ENCODE measurements around the gene NBPF1. TPM values are rescaled to one million over a fixed set of nuclear protein-coding genes. Genes with fewer than 3 reads are reported as not detected.
"Not testable (repeated sequence)": the region's sequence is repeated elsewhere in the genome, so short reads cannot be mapped to it uniquely, and the experiment has no call there.

Gene NBPF1
- total RNA-seq, 1 experiment from 2014 or later: 5.1 TPM

- DNase-seq (ENCODE audit: low spot score): peak; percentile 65
Observed at GRCh38 chr1:16623812-16624719, 10.7 kb upstream of the NBPF1 start.

DNA sequence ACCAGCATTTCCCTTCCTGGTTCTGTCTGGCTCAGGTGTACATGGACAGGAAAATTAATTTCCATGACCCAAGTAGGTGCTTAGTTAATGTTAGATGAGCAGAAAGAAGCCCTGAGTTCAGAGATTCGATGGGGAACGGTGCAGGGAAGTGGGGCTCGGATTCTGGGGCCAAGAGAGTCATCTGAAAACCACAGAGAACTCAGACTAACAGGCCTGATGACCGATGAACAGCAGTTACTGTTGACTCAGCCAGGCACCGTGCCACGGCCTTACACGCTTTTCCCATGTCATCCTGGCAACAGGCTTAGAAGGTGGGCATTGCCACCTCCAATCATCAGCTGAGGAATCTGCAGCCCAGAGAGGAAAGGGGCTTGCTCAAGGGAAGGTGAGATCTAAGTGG, 10.0 kb upstream of the NBPF1 start:
- not testable (repeated sequence) for DNase-seq (ENCODE audit: low spot score)

DNA sequence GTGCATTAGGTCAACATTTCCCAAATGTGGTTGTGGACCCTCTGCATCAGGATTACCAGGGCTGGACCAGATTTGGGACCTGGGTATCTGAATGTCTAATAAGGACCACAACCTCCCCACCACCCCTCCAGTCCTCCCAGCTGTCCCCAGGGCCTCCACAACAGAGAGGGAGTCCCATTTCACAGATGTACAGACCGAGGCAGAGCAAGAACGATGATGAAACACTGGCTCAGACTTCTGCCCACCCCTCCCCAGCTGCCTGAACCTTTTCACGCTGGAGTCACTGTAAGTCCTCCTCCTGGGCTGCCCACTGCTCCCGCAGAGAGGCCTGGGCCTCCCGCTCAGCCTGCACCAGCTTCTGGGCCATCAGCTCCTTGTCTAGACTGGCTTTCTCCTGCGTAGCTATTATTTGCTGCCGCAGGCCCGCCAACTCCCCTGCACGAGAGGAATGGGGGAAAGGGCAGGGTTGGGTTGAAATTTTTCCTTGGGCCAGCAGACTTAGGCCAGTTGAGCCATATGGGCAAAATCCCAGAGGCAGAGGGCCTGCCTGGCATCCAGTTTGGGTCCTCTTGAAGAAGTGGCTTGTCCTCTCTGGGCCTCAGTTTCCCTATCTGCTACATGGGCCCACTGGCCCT, 8.4 kb upstream of the NBPF1 start:
- not testable (repeated sequence) for DNase-seq (ENCODE audit: low spot score)

GRCh38 chr1:16621300-16621658, 7.9 kb upstream of the NBPF1 start:
- DNase-seq (ENCODE audit: low spot score): no peak

GRCh38 chr1:16619803-16620501, 6.6 kb upstream of the NBPF1 start:
- not testable (repeated sequence) for DNase-seq (ENCODE audit: low spot score)

- DNase-seq (ENCODE audit: low spot score): no peak
Observed at GRCh38 chr1:16618719-16619118, 5.4 kb upstream of the NBPF1 start.

DNA sequence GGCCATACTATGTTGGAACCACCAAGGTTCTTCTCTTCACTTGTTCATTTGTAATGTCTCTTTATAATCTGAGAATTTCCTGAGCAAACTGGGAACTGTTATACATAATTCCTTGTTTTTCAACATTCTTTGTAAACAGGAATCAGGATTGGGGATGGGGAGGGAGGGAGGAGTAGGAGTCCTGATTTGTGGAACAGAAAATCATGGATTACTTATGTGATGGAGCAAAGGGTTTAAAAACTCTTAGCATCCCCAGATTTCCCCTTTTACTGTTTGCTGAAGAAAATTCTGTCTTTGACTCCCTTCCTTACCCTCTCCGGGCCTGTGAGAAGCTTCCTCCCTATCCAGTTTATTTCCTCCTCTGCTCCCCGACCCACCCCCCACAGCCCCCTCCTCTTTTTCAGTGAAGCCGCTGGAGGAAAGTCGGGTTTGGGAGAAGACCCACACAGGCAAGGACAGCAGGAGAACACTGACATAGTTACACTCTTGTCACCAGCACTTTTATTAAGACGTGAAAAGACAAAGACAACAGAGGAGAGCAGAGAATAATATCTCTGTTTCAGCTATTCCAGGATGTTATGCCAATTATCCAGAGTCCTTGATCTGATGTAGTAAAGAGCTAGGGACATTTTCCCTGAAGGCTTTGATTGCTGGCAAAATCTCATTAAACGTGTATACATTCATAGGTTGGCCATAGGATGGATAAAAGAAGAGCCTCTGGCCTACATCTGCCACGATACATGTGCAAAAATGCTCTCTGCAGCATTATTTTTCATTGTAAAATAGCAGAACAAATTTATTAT, 4.6 kb upstream of the NBPF1 start:
- DNase-seq (ENCODE audit: low spot score): no peak

DNA sequence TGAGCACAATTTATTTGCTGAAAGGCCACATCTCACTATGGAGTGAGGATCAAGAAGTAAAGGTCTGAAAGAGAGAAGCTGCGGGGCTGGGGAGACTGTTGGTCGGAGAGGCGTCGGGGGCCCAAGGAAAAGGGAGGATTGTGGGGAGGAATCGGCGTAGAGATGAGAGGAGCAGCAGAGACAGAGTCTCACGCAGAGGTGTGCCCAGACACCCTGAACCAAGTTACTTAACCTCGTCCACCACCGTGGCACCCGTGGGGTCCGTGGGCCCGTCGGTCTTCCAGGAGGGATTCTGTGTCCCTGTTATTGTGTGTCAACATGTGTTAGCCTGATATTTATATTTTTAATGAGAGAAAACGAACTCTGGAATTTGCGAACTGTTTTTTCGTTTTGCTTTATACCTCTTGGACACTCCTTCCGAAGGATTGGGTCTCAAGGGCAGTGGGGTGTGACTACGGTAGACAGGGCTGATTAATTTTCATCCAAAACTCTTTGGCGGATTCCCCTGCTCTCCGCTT, 3.8 kb upstream of the NBPF1 start:
- no peak for DNase-seq (ENCODE audit: low spot score)

- DNase-seq (ENCODE audit: low spot score): no peak
Observed at GRCh38 chr1:16615253-16616252, 2.2 kb upstream of the NBPF1 start.

- no peak for DNase-seq (ENCODE audit: low spot score)
Observed at GRCh38 chr1:16614361-16615252, 1.2 kb upstream of the NBPF1 start.

GRCh38 chr1:16612332-16613172, 812 bp downstream of the NBPF1 start:
- DNase-seq (ENCODE audit: low spot score): peak; percentile 74

DNA sequence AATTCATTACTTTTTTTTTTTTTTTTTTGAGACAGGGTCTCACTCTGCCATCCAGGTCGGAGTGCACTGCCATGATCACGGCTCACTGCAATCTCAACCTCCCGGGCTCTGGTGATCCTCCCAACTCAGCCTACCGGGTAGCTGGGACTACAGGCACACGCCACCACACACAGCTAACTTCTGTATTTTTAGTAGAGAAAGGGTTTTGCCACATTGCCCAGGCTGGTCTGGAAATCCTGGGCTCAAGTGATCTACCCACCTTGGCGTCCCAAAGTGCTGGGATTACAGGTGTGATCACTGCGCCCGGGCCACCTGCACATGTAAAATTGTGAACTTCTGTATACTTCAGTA, 1.4 kb downstream of the NBPF1 start:
- not testable (repeated sequence) for DNase-seq (ENCODE audit: low spot score)

- DNase-seq (ENCODE audit: low spot score): not testable (repeated sequence)
Observed at GRCh38 chr1:16611164-16611563, 2.2 kb downstream of the NBPF1 start.

GRCh38 chr1:16610553-16610952, 2.8 kb downstream of the NBPF1 start:
- not testable (repeated sequence) for DNase-seq (ENCODE audit: low spot score)

GRCh38 chr1:16609761-16610160, 3.6 kb downstream of the NBPF1 start:
- DNase-seq (ENCODE audit: low spot score): not testable (repeated sequence)

DNA sequence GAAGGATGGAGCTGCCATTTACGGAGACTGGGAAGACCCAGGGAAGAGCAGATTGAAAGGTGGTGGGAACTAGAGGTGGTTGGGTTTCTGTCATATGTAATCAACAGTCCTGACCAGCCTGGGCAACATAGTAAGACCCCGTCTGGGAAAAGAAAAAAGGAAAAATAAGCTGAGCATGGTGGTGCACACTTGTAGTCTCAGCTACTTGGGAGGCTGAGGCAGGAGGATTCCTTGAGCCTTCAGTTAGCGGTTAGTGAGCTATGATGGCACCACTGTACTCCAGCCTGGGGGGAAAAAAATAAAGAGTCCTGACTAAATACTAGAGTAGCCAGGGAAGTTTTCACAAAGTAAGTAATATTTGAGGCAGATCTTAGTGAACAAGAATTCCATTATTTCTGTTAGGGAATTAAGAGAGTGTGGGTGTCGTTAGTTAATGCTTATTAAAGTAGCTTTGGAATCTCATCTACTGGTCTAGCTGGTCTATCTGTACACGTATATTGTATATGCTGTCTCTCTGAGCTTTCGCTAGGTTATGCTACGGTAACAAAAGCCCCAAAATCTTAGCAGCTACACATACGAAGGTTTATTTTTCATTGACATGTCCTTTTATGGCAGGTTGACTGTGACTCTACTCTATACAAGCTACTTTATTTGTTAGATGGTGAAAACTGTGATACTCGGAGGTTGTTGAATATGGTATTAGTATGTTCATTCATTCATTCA, 4.4 kb downstream of the NBPF1 start:
- DNase-seq (ENCODE audit: low spot score): no peak

All from HT-29 (cell line).